Right forelimb (tissue), 1 donor: Measurements from ENCODE around the gene PTPN11.
"Not testable (repeated sequence)": the region's sequence is repeated elsewhere in the genome, so short reads cannot be mapped to it uniquely, and the experiment has no call there.

Experiments
- DNase-seq: peaks from one replicate; pipeline ENCODE4 v3.0.0-alpha.2; 2018

Gene PTPN11

GRCh38 chr12:112518365-112518735 lies 99.6 kb downstream of the PTPN11 start:
- DNase-seq: no peak

GRCh38 chr12:112519841-112520340 lies 101.1 kb downstream of the PTPN11 start:
- DNase-seq: not testable (repeated sequence)

- DNase-seq: no peak
Observed at GRCh38 chr12:112523856-112524255, 105.1 kb downstream of the PTPN11 start.

- no peak for DNase-seq
Observed at GRCh38 chr12:112524269-112524668, 105.5 kb downstream of the PTPN11 start.

GRCh38 chr12:112524676-112525425 lies 106.1 kb downstream of the PTPN11 start:
- DNase-seq: no peak

- DNase-seq: no peak
Observed at GRCh38 chr12:112525426-112525809, 106.7 kb downstream of the PTPN11 start.

- no peak for DNase-seq
Observed at GRCh38 chr12:112527082-112527481, 108.3 kb downstream of the PTPN11 start.

- no peak for DNase-seq
Observed at GRCh38 chr12:112527501-112527900, 108.8 kb downstream of the PTPN11 start.

GRCh38 chr12:112528521-112528920 lies 109.8 kb downstream of the PTPN11 start:
- DNase-seq: no peak

GRCh38 chr12:112530941-112531340 lies 112.2 kb downstream of the PTPN11 start:
- no peak for DNase-seq

GRCh38 chr12:112532106-112532505 lies 113.4 kb downstream of the PTPN11 start:
- DNase-seq: no peak

- no peak for DNase-seq
Observed at GRCh38 chr12:112533528-112533927, 114.8 kb downstream of the PTPN11 start.

GRCh38 chr12:112535017-112535416 lies 116.3 kb downstream of the PTPN11 start:
- no peak for DNase-seq

- DNase-seq: no peak
Observed at GRCh38 chr12:112535637-112536366, 117.1 kb downstream of the PTPN11 start.

- DNase-seq: no peak
Observed at GRCh38 chr12:112536367-112536730, 117.6 kb downstream of the PTPN11 start.

GRCh38 chr12:112537710-112538396 lies 119.1 kb downstream of the PTPN11 start:
- DNase-seq: no peak

GRCh38 chr12:112538740-112539139 lies 120.0 kb downstream of the PTPN11 start:
- DNase-seq: no peak

- DNase-seq: no peak
Observed at GRCh38 chr12:112539221-112539620, 120.5 kb downstream of the PTPN11 start.

- DNase-seq: no peak
Observed at GRCh38 chr12:112540021-112540420, 121.3 kb downstream of the PTPN11 start.

- DNase-seq: no peak
Observed at GRCh38 chr12:112543751-112544150, 125.0 kb downstream of the PTPN11 start.

- DNase-seq: no peak
Observed at GRCh38 chr12:112546339-112546738, 127.6 kb downstream of the PTPN11 start.

GRCh38 chr12:112546996-112547395 lies 128.2 kb downstream of the PTPN11 start:
- no peak for DNase-seq

GRCh38 chr12:112549031-112549430 lies 130.3 kb downstream of the PTPN11 start:
- DNase-seq: no peak

- DNase-seq: no peak
Observed at GRCh38 chr12:112551681-112552080, 132.9 kb downstream of the PTPN11 start.
